GM18907 (cell line): ENCODE results near the gene SNRPA1.
A peak's percentile ranks its signal among the peaks of the same experiment; 100 is the strongest.

Experiments
- ATAC-seq: cut with Tn5 transposase; IDR thresholded peaks from one replicate; pipeline ENCODE4 v1.9.1; 2021; ENCODE audit warnings: mild to moderate bottlenecking, moderate library complexity; ENCODE audit not compliant: unreplicated experiment

SNRPA1 gene

DNA sequence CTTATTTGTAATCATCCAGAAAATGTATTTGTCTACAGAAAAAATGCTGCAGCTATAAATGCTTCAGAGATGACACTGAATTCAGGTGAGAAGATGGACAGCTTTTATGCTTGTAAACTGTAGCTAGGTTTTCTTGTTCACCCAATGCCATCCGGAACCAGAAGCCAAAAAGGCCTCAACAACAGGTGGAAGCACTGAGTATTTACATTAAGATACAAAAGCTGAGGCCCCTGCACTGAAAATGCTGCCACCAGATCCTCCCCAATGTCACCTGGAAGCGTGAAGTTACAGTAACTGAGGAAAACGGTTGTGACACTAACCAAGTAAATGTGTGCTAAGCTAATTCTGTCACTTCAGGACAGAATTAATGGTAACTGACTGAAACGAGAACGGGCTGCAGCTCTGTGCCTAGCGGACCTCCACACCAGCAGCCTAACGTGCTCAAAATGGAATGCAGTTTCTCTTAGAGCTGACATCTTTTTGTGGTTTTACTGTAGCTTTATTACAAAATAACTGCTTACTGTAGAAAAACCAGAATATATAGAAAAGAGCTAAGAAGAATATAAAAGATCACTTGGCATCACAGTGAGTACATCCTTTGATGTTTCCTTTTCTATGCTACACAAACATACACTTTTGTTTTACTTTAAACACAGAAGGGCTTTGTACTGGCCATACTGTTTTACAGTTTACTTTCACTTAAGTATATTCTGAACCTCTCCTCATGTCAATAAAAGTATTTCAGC, 50.8 kb downstream of the SNRPA1 start:
- ATAC-seq: no peak

- ATAC-seq: no peak
Observed at GRCh38 chr15:101243420-101243819, 51.6 kb downstream of the SNRPA1 start.

GRCh38 chr15:101242999-101243336, 52.1 kb downstream of the SNRPA1 start:
- ATAC-seq: no peak

DNA sequence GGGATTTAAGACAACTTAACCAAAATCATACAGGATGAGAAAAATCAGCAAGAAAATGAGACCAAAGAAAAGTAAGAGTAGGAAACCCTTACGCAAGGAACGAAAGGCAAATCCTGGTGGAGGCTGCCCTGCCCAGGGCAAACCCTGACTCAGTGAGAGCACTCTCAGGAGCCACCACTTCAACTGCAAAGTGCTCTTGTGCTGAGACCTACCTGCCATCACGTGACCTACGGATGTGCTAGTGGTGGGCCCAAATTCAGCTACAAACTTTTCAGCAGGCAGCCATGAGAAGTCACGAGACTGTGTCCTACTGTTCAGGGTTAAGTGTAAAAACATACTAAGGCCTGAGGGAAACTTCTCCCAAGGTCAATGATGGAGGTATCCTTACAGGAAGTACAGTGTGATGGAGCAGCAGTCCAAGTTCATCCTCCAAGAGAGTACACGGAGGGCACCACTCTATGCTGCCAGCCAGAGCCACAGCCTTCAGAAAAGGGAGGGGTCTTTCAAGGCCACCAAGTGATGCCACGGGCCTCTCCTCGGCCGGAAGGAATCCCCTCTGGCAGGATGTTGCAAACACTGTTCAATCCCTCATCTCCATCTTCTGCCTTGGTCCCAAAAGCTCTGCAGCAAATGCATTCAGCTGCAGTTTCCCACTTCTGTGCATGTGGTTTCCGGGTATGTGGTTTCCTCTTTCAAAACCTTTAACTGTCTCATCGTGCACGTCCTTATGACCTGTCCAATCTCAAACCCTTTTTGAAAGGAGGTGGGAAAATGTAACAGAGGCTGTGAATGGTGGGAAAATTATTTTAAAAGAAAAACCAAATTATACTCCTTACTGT, 52.7 kb downstream of the SNRPA1 start:
- ATAC-seq: peak; percentile 72

DNA sequence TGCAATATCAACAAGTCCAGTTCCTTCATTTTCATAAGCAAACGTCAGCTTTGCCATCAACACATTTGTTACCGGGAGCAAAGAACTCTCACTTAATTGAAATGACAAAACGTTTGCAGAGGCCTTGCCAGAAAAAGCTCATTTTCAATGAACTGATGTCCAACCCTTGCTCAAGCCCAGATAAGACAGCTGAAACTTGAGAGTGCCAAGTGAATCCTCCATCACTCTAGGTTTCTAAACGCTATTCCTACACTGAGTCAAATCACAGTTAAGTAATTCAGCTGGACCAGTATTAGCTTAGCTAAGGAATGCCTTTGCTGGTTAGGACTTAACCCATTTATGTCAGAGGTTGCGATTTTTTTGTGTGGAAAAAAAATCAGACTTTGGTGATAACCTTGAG, 54.7 kb downstream of the SNRPA1 start:
- no peak for ATAC-seq

- ATAC-seq: no peak
Observed at GRCh38 chr15:101239724-101240136, 55.3 kb downstream of the SNRPA1 start.

DNA sequence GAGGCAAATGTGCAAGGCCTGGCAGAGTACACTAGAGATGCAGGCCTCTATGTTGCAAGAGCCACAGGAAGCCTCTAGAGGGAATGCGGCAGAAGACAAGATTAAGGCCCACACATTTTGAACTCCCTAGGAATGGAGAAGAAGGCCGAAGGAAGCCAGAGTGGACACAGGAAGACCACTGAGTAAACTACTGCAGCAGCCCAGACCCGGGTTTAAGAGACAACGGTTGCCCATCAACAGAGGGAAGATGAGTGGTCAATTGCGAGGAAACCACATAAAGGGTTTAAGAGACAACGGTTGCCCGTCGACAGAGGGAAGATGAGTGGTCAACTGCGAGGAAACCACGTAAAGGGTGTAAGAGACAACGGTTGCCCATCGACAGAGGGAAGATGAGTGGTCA, 57.8 kb downstream of the SNRPA1 start:
- ATAC-seq: no peak

DNA sequence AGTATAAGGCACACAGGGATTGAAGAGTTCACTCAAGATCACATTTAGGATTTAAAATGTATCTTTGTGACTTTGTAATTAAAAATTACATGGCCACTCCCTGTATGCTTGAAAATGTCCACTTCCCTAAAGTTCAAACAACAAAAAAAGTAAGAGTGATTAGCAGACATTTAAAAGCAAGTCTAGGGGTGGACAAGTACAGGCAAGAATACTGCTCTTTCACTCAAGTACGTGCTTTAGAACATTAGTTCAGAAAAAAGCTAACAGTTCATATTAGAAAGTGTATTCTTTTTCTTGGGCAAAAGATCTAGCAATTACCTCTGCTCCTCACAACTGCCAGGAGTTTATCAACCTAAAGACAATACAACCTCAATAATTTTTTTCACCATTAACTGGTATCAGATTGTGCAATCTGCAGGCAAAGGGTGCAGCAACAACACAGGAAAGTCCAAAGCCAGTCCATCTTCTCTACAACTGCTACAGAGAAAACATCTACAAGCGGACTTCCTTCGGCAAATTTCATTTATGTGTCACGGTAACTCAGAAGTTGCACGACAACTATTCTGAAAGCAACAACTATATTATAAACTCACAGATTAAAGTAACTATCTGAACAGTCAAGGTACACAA, 61.3 kb downstream of the SNRPA1 start:
- ATAC-seq: no peak

DNA sequence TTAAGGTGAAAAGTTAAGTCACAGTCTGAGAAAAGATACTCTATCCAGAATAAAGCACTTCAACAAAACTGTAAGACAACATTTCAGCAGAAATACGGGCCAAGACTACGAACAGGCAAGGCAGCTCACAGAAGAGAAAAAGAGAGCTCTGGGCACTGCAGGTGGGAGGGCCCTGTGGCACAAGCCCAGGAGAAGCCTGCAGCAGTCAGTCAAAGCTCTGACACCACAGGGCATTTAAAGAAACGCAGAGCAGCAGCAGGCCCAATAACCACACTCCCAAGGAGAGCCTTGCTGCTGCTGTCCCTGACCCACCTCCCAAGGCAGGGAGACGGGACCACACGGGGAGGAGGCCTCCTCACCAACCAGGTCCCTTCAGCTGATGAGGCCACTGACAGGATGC, 62.4 kb downstream of the SNRPA1 start:
- ATAC-seq: no peak
